Measurements from ENCODE around the gene PDE9A.
"Not testable (repeated sequence)": the region's sequence is repeated elsewhere in the genome, so short reads cannot be mapped to it uniquely, and the experiment has no call there.

Gene PDE9A

DNA sequence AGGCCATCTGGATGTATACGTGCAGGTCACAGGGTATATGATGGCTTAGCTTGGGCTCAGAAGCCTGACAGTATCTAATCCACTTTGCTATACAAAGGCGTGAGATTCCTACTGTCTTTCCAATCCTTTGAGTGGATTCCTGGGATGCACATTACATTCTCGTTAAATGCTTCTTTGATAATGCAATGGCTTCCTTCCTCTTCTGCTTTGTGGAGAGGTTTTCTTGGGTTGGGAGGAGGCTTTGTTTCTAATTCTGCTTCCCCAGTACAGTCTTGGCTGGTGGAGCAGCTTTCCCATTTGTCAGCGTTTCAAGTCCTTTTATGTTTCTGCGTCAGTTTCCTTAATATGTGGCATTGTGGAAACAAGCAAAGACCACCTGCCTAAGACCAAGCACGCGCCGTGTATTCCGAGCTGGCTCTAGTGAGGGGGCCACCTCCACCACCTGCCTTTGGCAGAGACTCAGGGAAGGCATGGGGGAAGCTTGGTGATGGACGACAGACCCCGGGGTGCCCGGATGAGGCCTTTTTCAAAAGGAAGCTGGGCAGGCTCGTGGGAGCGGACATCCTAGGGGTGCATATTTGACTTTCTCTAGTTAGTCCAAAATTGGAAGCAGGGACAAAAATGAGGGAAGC, 153.2 kb downstream of the PDE9A start:
- no peak for DNase-seq (ENCODE audit: low read depth)

DNA sequence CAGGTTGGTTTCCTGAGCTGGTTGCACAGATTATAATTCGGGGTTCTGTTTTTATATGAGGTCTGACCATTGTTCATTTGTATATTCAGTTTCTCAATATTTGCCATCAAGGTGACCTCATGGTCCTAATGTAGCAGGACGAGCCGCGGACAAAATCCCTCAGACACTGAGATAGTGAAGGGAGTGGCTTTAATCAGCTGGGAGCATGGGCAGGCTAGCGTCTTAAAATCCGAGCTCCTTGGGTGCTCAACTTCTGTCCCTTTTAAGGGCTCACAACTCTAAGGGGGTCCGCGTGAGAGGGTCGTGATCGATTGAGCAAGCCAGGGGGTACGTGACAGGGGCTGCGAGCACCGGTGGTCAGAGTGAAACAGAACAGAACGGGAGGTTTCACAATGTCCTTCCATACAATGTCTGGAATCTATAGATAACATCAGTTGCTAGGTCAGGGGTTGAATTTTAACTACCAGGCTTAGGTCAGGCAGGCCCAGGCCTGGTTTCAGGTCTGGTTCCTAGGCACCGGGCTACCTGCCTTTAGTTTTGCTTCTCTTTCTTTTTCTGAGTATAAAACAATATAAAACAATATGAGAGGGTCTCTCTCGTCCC, 154.0 kb downstream of the PDE9A start:
- not testable (repeated sequence) for DNase-seq (ENCODE audit: low read depth)

DNA sequence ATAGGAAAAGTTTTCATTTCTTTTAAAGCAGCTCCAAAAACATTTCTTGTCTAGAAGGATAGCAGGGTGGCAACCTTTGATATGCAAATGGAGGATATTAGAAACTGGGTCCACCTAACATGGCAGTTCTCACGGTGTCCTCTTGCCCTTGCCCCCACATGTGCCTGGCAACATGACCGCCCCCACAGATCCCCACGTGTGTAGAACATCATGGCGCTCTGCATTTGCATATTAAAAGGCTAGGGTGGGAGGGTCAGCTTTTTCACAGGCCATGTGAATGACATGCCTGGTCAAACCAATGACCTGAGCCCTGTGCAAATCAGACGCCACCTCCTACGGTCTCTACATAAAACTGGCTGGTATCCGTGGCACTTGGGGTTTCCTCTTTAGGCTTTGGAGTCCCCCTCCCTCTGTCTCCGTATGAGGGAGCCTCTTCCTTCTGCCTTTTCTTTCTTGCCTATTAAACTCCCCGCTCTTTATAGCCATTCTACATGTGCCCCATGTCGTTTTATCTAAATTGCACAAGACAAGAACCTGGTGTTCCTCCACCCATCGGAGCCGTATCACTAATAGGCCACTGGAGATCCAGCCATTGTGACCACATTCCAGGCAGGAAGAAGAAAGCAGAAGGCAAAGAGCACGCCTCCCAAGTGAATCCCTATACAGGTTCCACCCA, 154.7 kb downstream of the PDE9A start:
- no peak for DNase-seq (ENCODE audit: low read depth)

DNA sequence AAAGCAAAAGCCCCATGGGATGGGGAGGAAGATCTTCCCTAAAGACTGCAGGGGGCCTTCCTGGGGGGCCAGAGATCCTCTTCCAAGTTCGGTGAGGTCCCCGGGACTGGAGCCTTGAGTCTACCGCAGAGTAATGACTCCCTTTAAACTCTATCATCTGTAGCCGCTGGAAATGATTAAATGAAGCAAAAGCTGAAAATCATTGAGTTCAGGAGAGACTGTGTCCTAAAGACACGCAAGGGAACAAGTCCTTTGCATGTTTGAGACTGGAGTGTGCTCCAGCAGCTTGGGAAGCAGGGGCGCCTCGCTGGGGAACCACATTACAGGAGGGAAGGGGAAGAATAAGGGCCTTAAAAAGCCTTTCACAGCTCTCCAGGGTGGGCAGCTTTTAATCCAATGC, 155.8 kb downstream of the PDE9A start:
- DNase-seq (ENCODE audit: low read depth), result no peak

DNA sequence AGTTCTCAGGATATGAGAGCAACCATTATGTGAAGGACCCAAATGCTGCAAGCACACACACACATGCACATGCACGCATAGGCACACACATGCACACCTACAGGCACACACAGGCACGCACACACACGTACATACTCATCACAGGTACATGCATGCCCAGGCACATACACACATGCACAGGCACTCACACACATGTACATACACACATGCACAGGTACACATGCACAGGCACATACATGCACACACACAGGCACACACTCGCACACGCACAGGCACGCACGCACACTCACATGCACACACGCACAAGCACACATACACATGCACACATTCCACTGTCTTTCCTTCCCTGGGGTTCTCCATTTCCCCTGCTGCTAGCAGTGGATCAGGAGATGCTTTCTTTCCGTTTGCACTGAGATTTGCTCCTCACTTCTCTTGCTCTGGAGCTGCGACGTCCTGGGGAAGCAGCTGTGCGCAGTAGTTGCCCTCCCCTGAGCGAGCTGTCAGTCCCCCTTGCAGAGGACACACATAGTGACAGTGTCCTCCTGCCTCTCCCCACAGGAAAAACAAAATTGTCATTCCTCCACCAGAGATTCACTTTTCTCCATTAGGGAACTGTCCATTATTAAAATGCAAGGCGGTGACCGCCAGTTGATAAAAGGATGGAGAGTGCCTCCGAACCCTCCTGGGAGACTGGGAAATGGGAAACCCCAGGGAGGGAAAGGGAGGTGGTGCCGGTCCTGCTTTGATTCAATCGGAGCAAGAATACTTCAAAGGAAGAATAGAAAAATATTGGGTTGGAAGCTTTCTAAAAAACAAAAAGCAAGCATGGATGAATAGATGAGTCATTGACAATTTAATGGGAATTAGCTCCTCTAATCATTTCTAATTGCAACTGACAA, 156.4 kb downstream of the PDE9A start:
- DNase-seq (ENCODE audit: low read depth), result no peak

DNA sequence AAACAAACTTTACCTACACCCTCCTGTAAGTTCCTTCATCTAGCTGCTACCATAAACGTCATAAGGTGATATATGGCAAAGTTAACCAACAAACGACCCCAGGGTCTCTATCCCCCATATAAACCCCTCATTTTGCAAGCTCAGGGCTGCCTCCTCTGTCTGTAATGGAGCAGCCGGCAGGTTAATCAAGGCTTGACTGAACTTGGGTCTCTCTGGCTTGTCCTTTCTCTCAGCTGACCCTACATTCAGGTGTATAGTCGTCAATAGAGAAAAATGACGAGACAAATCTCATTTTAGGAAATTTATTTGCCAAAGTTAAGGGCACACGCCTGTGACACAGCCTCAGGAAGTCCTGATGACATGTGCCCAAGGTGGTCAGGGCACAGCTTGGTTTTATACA, 158.5 kb downstream of the PDE9A start:
- DNase-seq (ENCODE audit: low read depth), result no peak

DNA sequence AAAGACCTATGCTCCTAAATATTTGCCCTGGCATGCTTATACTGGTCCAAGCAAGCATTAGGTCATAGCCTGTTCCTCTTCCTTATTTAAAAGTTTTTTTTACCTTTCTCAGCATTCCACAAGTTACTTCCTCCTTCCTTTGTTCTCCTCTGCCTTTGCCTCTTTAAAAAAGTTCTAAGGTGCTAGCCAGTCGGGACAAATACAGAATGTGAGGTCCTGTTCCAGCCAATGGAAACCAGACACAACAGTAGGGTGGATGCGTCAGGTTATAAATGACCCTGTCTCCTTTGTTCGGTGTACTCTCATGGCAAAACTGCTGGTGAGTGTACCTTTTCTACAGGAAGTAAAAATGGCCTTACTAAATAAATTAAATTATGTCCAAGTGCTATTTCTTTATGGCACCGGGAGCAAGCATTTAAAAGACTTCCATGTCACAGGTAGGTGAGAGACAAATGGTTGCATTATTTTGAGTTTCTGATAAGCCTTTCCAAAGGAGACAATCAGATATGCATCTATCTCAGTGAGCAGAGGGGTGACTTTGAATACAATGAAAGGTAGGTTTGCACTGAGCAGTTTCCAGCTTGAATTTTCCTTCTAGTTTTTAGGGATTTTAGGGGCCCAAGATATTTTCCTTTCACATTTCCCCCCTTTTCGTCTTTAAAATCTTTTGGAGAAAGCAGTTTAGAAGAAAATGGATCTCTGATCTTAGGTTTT, 159.3 kb downstream of the PDE9A start:
- DNase-seq (ENCODE audit: low read depth), result not testable (repeated sequence)

DNA sequence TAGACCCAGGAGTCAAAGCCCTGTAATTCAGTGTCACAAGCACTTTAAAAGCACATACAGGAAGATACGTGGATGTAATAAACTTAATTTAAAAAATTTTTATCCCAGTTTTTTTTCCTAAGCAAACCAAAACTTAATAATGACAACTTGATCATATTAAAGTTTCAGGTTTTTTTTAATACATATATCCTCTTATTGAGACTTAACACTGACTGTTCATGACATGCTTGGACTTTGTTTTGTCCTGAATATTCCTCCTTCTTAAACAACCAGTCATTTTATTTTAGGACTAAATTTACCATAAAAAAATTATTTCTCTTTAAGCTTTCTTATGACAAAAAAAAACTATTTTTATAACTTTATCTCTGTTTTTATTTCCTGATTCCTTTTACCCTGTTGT, 161.8 kb downstream of the PDE9A start:
- DNase-seq (ENCODE audit: low read depth), result no peak

DNA sequence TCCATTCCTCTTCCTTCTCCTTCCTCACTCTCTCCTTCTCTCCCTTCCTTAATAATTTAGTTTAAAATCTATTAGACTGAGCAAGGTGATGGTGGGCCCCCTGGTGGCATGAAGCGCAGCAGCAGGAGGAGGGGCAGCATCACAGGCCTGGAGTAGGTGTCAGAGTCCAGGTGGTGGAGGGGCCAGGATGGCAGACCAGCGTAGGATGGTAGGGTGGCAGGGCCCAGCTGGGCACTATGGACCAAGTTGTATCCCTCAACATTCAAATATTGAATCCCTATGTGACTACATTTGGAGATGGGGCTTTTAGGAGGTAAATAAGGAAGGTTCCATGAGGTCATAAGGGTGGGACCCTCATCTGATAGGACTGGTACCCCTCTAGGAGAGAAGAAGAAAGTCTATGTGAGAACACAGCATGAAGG, 164.9 kb downstream of the PDE9A start:
- peak; percentile 52 for DNase-seq (ENCODE audit: low read depth)

DNA sequence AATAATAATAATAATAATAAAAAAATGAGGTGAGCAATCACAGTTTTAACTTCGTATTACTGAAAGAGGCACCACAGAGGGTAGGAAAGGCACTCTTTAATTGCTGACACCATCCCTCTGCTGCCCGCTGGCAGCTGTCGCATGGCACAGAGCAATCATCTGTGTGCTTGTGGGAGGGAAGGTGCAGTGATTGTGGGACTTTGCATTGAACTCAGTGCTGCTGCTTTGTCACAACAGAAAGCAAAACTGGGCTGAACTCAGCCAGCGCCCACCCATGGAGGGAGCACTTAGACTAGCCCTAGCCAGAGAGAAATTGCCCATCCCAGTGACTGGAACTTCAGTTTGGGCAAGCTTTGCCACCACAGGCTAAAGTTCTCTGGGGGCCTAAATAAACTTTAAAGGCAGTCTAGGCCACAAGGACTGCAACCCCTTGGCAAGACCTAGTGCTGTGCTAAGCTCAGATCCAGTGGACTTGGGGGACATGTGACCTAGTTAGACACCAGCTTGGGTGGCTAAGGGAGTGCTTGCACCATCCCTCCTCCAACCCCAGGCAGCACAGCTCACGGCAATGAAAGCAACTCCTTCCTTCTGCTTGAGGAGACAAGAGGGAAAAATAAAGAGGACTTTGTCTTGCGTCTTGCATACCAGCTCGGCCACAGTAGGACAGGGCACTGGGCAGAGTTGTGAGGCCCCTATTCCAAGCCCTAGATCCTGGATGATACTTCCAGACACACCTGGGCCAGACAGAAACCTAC, 166.6 kb downstream of the PDE9A start:
- DNase-seq (ENCODE audit: low read depth), result no peak

DNA sequence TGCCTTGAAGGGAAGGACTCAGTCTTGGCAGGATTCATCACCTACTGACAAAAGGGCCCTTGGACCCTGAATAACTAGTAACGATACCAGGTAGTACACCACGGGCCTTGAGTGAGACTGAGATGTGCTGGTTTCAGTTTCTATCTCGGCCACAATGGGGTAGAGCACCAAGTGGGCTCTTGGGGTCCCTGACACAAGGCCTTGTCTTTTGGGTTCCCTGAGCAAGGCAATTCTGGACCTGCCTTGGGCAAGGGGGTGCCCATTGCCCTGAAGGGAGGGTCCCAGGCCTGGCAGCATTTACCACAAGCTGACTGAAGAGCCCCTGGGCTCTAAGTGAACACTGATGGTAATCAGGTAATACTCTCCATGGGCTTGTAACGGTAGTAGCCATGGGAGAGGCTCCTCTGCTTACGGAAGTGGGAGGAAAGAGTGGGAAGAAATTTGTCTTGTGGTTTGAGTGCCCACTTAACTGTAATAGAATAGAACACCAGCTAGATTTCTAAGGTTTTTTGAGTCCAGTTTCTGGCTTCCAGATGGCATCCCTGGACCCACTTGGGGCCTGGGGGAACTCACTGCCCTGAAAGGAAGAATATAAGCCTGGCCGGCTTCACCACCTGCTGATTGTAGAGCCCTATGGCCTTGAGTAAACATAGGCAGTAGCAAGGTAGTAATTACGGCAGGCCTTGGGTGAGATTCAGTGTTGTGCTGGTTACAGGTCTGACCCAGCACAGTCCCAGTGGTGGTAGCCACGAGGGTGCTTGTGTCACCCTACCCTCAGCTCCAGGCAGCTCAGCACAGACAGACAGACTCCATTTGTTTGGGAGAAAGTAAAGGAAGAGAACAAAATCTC, 167.4 kb downstream of the PDE9A start:
- no peak for DNase-seq (ENCODE audit: low read depth)

Data from activated T-cell treated with anti-CD3 and anti-CD28 coated beads for 1 hour (primary cell).